Erythroblast (primary cell): ENCODE results near the gene RUFY3.

Source experiments
- GATA1 ChIP-seq: IDR thresholded peaks from 2 replicates; pipeline ENCODE4 v1.6.1; 2011; ENCODE audit warnings: low read depth, mild to moderate bottlenecking, control low read depth, low read length, moderate library complexity
- POLR2A ChIP-seq: IDR thresholded peaks from 2 replicates; pipeline ENCODE4 v1.6.1; 2011; ENCODE audit warnings: mild to moderate bottlenecking, low read length

DNA sequence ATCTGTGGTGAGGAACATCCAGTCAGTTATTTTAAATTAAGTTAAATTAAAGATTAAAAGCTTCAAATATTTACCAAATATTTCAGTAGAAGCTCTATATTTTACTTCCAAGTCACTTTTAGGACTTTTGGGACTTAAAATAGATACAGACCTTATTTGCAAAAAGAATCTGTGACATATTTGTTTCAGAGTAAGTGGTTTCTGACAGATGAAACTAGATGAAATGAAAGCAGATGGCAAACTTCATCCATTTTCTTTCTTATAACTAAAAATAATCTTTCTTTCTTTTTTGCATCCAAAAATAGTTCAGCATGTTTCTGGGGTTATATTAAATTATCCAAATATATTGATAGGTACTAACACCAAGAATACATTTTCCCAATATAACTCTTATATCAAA is 40.1 kb upstream of the RUFY3 start:
- TF ChIP-seq POLR2A (no peak), GATA1 (no peak)
